NCI-H510A (cell line): ENCODE measurements around the gene SFXN5.

Experiments
- DNase-seq: peaks from one replicate; lab custom pipeline; 2025; lab: John Stamatoyannopoulos, UW

The SFXN5 gene

DNA sequence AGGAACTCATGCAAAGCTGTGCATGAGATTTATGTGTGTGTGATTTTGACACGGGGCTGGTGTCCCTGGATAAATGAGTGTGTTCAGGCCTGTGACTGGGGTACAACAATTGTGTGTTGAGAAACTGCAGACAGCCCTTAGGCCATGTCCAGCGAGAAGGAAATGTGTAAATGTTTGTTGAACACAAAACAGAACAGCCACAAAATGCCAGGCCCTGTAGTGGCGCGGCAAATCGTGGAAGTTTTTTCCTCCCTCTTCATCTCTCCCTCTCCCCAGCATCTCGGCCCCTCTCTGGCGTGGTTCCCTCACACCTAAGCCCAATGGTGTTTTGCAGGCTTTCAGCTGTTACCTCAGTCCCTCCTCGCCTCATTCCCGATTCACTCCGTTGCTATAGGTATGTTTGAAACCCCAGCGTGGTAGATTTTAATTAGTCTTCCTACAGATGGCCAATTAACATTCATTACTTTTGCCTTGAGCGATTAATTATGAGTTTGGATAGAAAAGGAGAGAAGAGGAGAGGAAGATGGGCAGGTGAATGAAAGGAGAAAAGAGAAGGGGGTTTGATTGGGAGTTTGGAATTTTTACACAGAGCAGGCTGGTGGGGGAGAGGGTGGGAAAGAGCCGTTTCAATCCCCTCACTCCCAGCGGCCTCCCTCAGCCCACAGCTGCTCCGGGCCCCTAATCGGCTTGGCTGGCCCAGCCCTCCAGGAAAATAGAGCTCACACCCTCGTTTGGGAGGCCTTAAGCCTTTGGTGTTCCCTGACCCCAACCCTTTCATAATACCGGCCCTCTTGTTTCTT lies 173.5 kb downstream of the SFXN5 start:
- DNase-seq = no peak

DNA sequence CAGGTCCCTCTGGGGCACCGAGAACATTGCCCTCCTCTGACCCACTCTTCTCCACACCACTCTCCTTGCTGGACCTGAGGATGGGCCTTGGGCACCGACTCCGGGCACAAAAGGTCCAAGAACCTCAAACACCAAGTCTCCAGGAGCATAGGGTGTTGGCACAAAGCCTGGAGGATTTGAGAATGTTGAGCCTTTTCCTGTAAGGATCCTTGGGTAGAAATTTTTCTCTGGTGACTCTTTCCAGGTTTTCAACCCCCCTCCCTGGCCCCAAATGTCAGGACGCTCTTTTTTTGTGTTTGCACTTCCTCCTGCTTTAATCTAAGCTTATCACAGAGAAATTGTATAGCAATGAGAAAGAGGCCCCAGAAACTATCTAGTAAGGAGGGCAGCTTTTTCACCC lies 175.1 kb downstream of the SFXN5 start:
- DNase-seq = no peak

DNA sequence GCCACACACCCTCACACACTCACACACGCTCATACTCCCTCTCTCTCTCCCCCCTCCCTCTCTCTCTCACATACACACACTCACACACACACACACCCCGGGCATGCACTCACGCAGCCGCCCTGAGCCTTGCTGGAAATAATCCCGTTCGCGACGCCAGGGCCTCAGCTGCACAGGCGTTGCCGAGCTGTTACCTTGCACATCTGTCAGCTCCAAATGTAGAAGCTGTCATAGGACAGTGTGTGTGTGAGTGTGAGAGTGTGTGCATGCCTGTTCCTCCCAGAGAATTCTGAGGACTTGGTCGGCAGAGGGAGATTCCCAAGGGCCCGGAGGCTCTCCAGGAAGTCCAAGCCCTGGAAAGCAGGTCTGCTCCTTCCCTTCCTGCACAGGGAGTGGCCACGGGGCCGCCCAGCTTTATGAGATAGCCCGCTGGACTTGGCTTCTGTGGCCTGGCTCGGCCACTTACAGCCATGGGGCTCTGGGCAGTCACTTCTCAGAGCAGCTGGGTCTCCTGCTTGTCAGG lies 175.7 kb downstream of the SFXN5 start:
- no peak for DNase-seq

DNA sequence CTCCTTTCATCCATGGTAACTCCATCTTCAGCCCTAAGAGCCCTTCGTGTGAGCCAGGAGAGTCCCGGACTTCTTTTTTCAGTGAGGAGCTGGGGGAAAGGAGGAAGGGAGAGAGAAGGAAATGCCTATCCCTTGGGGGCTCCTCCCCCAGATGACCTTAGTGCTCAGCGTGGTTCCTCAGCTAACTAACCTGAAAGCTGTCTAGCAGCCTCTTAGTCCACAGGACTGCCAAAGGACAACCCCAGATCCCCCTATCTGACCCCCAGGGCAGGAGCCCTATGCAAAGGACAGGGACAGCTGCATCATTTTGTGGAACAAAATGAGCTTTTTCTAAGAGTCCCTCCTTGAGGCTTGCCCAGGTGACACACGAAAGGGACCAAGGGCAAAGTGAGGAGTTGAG lies 176.4 kb downstream of the SFXN5 start:
- no peak for DNase-seq

DNA sequence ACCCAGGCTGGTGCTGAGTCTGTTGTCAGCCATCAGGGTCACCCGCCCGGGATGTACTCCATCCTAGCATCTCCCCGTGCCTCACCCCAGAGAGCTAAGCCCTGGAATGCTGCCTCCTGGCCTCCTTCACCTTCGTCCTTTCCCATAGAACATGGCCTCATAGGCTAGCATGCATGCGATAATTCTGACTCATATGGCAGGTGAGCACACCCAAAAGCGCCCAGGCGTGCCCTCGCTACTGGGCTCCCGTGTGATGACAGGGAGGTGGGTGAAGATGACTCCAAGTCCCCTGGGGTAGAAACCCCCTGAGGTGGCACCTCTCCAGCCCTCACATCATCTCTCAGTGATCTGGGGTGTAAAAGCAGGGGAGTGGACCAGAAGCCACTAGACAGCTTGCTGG lies 177.0 kb downstream of the SFXN5 start:
- DNase-seq = no peak

DNA sequence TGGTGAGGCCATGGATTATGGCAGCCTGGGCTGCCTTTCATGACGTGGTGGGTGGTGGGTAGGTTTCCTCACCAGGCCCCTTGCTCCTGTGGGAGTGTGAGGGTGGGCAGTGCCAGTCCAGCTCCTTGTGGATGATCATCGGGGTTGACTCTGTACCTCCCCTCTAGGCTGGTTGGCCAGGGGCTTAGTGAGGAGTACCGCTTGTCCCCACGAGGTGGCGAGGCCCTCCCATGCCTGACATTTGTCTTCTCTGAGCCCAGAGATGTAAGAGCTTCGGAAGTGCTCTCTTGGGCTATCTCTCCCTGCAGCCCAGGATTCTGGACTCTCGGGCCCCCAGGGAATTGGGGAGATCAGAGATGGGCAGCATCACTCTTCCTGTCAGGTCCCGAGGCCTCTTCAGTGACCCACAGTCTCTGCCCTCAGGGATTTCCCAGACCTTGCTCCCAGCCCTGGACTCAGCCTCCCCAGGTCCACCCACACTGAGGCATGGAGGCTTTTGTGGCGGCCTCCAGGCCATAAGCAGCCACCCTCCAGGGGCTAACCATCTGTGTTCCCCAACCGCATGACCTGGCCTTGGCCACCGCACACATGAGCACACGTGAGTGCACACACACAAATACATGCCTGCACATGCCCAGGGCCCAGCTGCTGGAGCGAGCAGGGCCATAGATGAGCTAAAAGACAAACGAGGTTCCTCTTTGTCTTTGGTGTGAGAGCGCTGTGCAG lies 177.8 kb downstream of the SFXN5 start:
- peak; percentile 41 for DNase-seq

DNA sequence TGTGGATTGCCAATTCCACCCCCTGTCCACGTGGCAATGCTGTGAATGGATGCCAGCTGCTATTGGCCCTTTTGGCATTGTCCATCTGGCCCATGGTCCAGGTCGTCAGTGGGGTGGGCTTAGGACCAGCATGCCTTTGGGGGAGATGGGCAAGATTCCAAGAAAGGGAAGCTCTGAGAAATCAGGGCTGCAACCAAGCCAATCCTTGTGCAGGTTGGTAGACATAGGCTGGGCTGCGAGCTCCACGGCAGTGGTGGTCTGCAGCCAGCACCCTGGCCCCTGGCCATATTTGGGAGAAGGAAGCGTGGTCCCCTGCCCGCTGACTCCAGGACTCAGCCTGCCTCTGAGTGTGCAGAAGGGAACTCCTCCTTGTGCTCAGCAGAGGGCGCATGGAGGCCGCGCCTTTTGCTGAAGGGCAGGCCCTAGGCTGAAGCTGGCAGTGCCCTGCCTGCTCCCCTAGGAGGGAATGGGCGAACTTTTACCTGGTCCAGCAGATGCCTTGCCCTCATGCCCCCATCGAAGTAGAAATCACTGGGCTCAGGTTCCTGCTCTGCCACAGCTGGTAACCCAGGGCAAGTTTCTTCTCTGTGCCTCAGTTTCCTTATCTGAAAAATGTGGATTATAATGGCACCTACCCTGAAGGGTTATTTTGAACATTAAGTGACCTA lies 178.9 kb downstream of the SFXN5 start:
- DNase-seq = peak; percentile 33
